GM12878 (cell line): ENCODE data around the gene MDGA2. TPM values are rescaled to one million over a fixed set of nuclear protein-coding genes. Genes with fewer than 3 reads are reported as not detected.

Source experiments
- ATAC-seq: fragments of 200-7000 bp; cut with Tn5 transposase; 3 replicates; pipeline ENCODE4 v1.9.1; 2020; ENCODE audit warnings: mild to moderate bottlenecking, moderate library complexity
- BruUV-seq: library from RNA; stranded (reverse); fragments of 400-500 nt; replicated peaks from 2 replicates; lab custom pipeline; 2021; lab: Mats Ljungman, UMichigan
- CTCF ChIA-PET: fragments of 300-600 bp; sonication (Branson Sonifier 250); formaldehyde crosslinking; extraction: SDS; loops from one replicate; lab custom pipeline; 2021; ENCODE audit warnings: inconsistent platforms; lab: Yijun Ruan, JAX
- POLR2A ChIA-PET: fragments of 350-600 bp; formaldehyde crosslinking; extraction: SDS; loops from one replicate; lab custom pipeline; 2021; ENCODE audit warnings: inconsistent platforms; lab: Charles Lee
- RAD21 ChIA-PET: fragments of 300-600 bp; sonication (Branson Sonifier 250); formaldehyde crosslinking; loops from one replicate; lab custom pipeline; 2023; ENCODE audit warnings: antibody characterized with exemption; ENCODE audit not compliant: unreplicated experiment; lab: Charles Lee
- SMC1A ChIA-PET: fragments of 300-600 bp; sonication (Branson Sonifier 250); formaldehyde crosslinking; loops from one replicate; lab custom pipeline; 2023; ENCODE audit not compliant: unreplicated experiment, uncharacterized antibody; lab: Charles Lee
- DNase-seq: peaks from one replicate; pipeline ENCODE4 v3.0.0-alpha.2; 2011; ENCODE audit warnings: low read depth, low spot score
- FAIRE-seq: peaks from 3 replicates; lab custom pipeline; 2011; peaks lifted over from hg19 to GRCh38; lab: Jason Lieb, UNC
- H2AFZ ChIP-seq: 2 replicates; pipeline ENCODE4 v1.6.0; 2011; ENCODE audit warnings: low read depth, low read length, control low read depth; ENCODE audit not compliant: control insufficient read depth
- H3K27ac ChIP-seq: 2 replicates; pipeline ENCODE4 v1.5.1; 2011; ENCODE audit warnings: control low read depth; ENCODE audit not compliant: control insufficient read depth, insufficient read depth
- H3K27me3 ChIP-seq, 2 experiments: replicated peaks in 1 of 2; 2 replicates each; pipeline versions ENCODE4 v1.6.0 to v1.6.1; 2011; ENCODE audit warnings: low read length in 1 of 2; ENCODE audit not compliant: control insufficient read depth in 2 of 2, insufficient read depth in 2 of 2
- H3K36me3 ChIP-seq, 2 experiments: 2 replicates each; pipeline ENCODE4 v1.5.1; 2011; ENCODE audit warnings: low read length in 1 of 2; ENCODE audit not compliant: control insufficient read depth in 2 of 2, insufficient read depth in 2 of 2
- H3K4me1 ChIP-seq: 2 replicates; pipeline ENCODE4 v1.6.1; 2011; ENCODE audit warnings: mild to moderate bottlenecking, low read length, moderate library complexity, mixed read lengths; ENCODE audit not compliant: control insufficient read depth, insufficient read depth
- H3K4me2 ChIP-seq: 2 replicates; pipeline ENCODE4 v1.6.0; 2011; ENCODE audit warnings: control low read depth; ENCODE audit not compliant: control insufficient read depth, insufficient read depth
- H3K4me3 ChIP-seq: fragments of 200-600 bp; sonication (generic); 2 replicates; pipeline ENCODE4 v1.5.1; 2016
- H3K79me2 ChIP-seq: 2 replicates; pipeline ENCODE4 v1.6.0; 2011; ENCODE audit warnings: low read length; ENCODE audit not compliant: control insufficient read depth, insufficient read depth
- H3K9ac ChIP-seq: 2 replicates; pipeline ENCODE4 v1.8.0; 2011; ENCODE audit warnings: low read length, control low read depth, mixed read lengths; ENCODE audit not compliant: control insufficient read depth, insufficient read depth
- H3K9me3 ChIP-seq: replicated peaks from 3 replicates; pipeline ENCODE4 v1.5.1; 2011; ENCODE audit warnings: mild to moderate bottlenecking, low read length; ENCODE audit not compliant: control insufficient read depth, insufficient read depth
- H4K20me1 ChIP-seq: 2 replicates; pipeline ENCODE4 v1.6.0; 2011; ENCODE audit not compliant: control insufficient read depth, insufficient read depth
- BHLHE40 ChIP-seq, 2 experiments: fragments of 450-650 bp in 1 of 2; IDR thresholded peaks; 2 replicates each; pipeline ENCODE4 v1.6.1; 2011 to 2017; ENCODE audit warnings: low read depth in 2 of 2, borderline replicate concordance in 1 of 2, improper control_type of control experiment in 1 of 2, low read length in 1 of 2, mild to moderate bottlenecking in 1 of 2
- BMI1 ChIP-seq: fragments of 450-650 bp; IDR thresholded peaks from 2 replicates; pipeline ENCODE4 v1.6.1; 2016; ENCODE audit warnings: mild to moderate bottlenecking, moderate library complexity, borderline replicate concordance
- BRCA1 ChIP-seq: IDR thresholded peaks from 2 replicates; pipeline ENCODE4 v1.6.1; 2011; ENCODE audit warnings: low read depth, low read length, improper control_type of control experiment
- HDAC6 ChIP-seq: fragments of 200-600 bp; sonication (generic); IDR thresholded peaks from one replicate; pipeline ENCODE4 v1.8.0; 2017; ENCODE audit warnings: antibody characterized with exemption; ENCODE audit not compliant: unreplicated experiment
- MAX ChIP-seq: IDR thresholded peaks from 2 replicates; pipeline ENCODE4 v1.6.1; 2012; ENCODE audit warnings: low read depth, low read length, improper control_type of control experiment
- MEF2B ChIP-seq: fragments of 450-650 bp; IDR thresholded peaks from 2 replicates; pipeline ENCODE4 v1.6.1; 2018; ENCODE audit warnings: mild to moderate bottlenecking, moderate library complexity; ENCODE audit not compliant: partially characterized antibody, poor library complexity, severe bottlenecking
- NR2F1 ChIP-seq: fragments of 450-650 bp; conservative IDR thresholded peaks from 2 replicates; pipeline ENCODE4 v1.6.1; 2017; ENCODE audit warnings: mild to moderate bottlenecking
- RB1 ChIP-seq: fragments of 450-650 bp; formaldehyde crosslinking; IDR thresholded peaks from 2 replicates; pipeline ENCODE4 v1.6.1; 2017; ENCODE audit warnings: mild to moderate bottlenecking, borderline replicate concordance
- TCF3 ChIP-seq: IDR thresholded peaks from 2 replicates; pipeline ENCODE4 v1.6.1; 2012; ENCODE audit warnings: low read depth, mild to moderate bottlenecking, low read length, borderline replicate concordance; ENCODE audit not compliant: insufficient read depth
- WGBS: methylation state at CpG from one replicate; pipeline ENCODE4 v1.1.6; 2016; ENCODE audit warnings: low lambda C conversion rate; ENCODE audit not compliant: insufficient replicate concordance, insufficient coverage; ENCODE audit errors: missing lambda C conversion rate; 5-methylcytosine and 5-hydroxymethylcytosine counted together
- in situ Hi-C: fragments of 300-500 bp; cut with MboI; formaldehyde crosslinking; loops from 9 replicates; pipeline ENCODE4 v1.14.3; 2018; ENCODE audit warnings: mixed read lengths
- intact Hi-C: fragments of 100-400 bp; cut with micrococcal nuclease; formaldehyde crosslinking; loops from one replicate; pipeline ENCODE4 v1.14.2; 2022; ENCODE audit not compliant: unreplicated experiment
- polyA plus RNA-seq, 11 experiments: library from polyadenylated mRNA; depleted of rRNA in 4 of 11; unstranded in 6 of 11; stranded (reverse) in 5 of 11; fragments of >200 nt; fragmentation: Nextera tagmentation in 4 of 11; fragmentation: Illumina TruSeq in 1 of 11; extraction: Ambion mirVana in 4 of 11; extraction: Trizol in 1 of 11; gene quantifications; 1 replicate in 1 of 11; 2 replicates in 10 of 11; pipeline versions ENCODE4 v1.2.1 to v1.2.3, GENCODE V29; 2011 to 2016; ENCODE audit warnings: inconsistent platforms in 2 of 11, missing spikeins in 2 of 11, low read depth in 1 of 11
- total RNA-seq, 4 experiments: library from RNA; depleted of rRNA in 3 of 4; stranded (reverse); fragments of >200 nt in 3 of 4; fragmentation: Illumina TruSeq in 1 of 4; extraction: Trizol in 1 of 4; gene quantifications; 2 replicates each; pipeline versions ENCODE4 v1.2.1 to v1.2.3, GENCODE V29; 2013 to 2021

Gene MDGA2
- total and polyA plus RNA-seq, 10 of the 15 experiments (the other 5 are each of a cell fraction or from before 2014, with no cell fraction given), result not detected

DNA sequence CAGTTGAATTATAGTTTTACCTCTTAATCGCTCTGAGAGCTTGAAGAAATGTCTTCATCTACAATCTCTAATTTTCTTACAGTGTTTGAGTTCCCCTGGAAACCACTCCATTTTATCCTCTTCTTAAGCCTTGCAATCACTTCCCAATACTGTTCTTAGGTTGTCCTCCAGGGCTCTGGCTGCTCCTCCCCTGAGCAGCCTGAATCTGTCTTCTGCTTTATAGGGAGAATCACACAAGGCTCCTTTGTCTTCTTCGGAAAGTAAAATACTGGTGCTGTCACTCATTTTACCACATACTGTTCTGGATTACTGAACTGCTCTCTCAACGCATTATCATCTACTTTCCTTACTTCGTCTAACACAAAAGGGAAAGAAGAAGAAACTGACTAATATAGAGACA, 133.7 kb downstream of the MDGA2 start:
- WGBS, result 11% methylated on average over 4 of the region's 4 CpGs
- ATAC-seq, result no peak
- no peak overlapping the region for H3K4me2 ChIP-seq
- H3K9me3 ChIP-seq, result no peaks in the 10 kb centered on the region
- H3K79me2 ChIP-seq, result no peaks in the 10 kb centered on the region
- POLR2A ChIA-PET, result no interaction called here
- SMC1A ChIA-PET, result no interaction called here
- no TSS peak for BruUV-seq
- H3K4me3 ChIP-seq, result no peak overlapping the region
- H2AFZ ChIP-seq, result no peak overlapping the region
- CTCF ChIA-PET, result no interaction called here
- no peak overlapping the region for H3K27ac ChIP-seq
- H3K36me3 ChIP-seq, result no peaks in the 10 kb centered on the region
- RAD21 ChIA-PET, result no interaction called here
- no peak overlapping the region for H3K9ac ChIP-seq
- TF ChIP-seq BMI1 (no peak), HDAC6 (no peak), MAX (no peak), RB1 (no peak), MEF2B (no peak), BHLHE40 (IDR thresholded peaks at IDR 0.05; ENCODE audit: borderline replicate concordance in 1 of 2, low read depth in 2 of 2, low read length in 1 of 2) (no peak), NR2F1 (no peak), BRCA1 (no peak), TCF3 (no peak)
- H3K27me3 ChIP-seq, result no peaks in the 10 kb centered on the region; a peak in 1 of 4 replicates
- intact Hi-C loops, result loop anchor here (5.0 kb wide), 1 partner anchor 959 kb away; no protein-coding TSS in a partner anchor
- H3K4me1 ChIP-seq, result no peaks in the 10 kb centered on the region
- no peaks in the 10 kb centered on the region for H4K20me1 ChIP-seq
- DNase-seq, result no peak
- FAIRE-seq, result no peak
- in situ Hi-C loops, result no loop called here
